ENCODE measurements around the gene TBX20.

DNA sequence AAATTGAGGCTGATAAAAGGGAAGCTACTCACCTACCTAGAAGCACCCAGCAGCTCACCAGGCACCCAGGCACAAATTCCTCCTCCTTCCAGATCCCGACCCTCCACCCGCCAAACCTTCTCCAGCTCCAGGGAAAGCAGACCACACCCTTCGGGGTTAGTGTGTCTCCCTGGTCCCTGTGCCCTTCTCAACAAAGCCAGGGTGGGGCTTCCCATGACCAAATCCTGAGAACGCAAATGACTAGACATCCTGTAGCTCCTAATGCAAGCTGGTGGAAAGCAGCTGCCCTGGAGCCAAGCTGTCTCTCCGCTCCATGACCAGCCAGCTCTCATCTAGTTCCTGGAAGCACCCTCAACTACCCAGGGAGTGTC lies 4.4 kb downstream of the TBX20 start:
- TF ChIP-seq EZH2 (IDR thresholded peaks at IDR 0.05; ENCODE audit: insufficient read depth, poor library complexity, severe bottlenecking) (no peak), EZH2phosphoT487 (IDR thresholded peaks at IDR 0.05; ENCODE audit: insufficient read depth, low read depth) (no peak)
